ENCODE results near the gene ZNF778.

The ZNF778 gene

GRCh38 chr16:89217388-89218191 lies at the start of gene ZNF778:
Gene ZNF778, plus strand, starts transcription at chr16:89217703. Its CDS starts 3,425 bp downstream, at chr16:89221128.
- FAIRE-seq: no peak

- no peak for FAIRE-seq
These were observed 48.9 kb upstream of the ZNF778 start for GRCh38 chr16:89168381-89169189.

GRCh38 chr16:89169778-89170177 lies 47.7 kb upstream of the ZNF778 start:
- no peak for FAIRE-seq

GRCh38 chr16:89170346-89171215 lies 46.9 kb upstream of the ZNF778 start:
- no peak for FAIRE-seq

- FAIRE-seq: no peak
These were observed 46.0 kb upstream of the ZNF778 start, which contains the start of gene CDH15 for GRCh38 chr16:89171216-89172170. Gene CDH15, plus strand, starts transcription at chr16:89171748. Its CDS starts 84 bp downstream, at chr16:89171832.

- FAIRE-seq: no peak
These were observed 45.4 kb upstream of the ZNF778 start for GRCh38 chr16:89172171-89172527.

- no peak for FAIRE-seq
These were observed 44.9 kb upstream of the ZNF778 start for GRCh38 chr16:89172528-89173173.

GRCh38 chr16:89173174-89173921 lies 44.2 kb upstream of the ZNF778 start:
- no peak for FAIRE-seq

GRCh38 chr16:89174055-89174827 lies 43.3 kb upstream of the ZNF778 start:
- FAIRE-seq: no peak

- FAIRE-seq: no peak
These were observed 42.6 kb upstream of the ZNF778 start for GRCh38 chr16:89174877-89175276.

GRCh38 chr16:89175280-89176146 lies 42.0 kb upstream of the ZNF778 start:
- FAIRE-seq: no peak

GRCh38 chr16:89176147-89176690 lies 41.3 kb upstream of the ZNF778 start:
- FAIRE-seq: no peak

GRCh38 chr16:89176717-89177116 lies 40.8 kb upstream of the ZNF778 start:
- FAIRE-seq: no peak

GRCh38 chr16:89177501-89177900 lies 40.0 kb upstream of the ZNF778 start:
- FAIRE-seq: no peak

GRCh38 chr16:89178453-89179147 lies 38.9 kb upstream of the ZNF778 start:
- FAIRE-seq: no peak

GRCh38 chr16:89179148-89179484 lies 38.4 kb upstream of the ZNF778 start:
- FAIRE-seq: no peak

- FAIRE-seq: no peak
These were observed 37.7 kb upstream of the ZNF778 start for GRCh38 chr16:89179656-89180315.
